A673 (cell line): ENCODE results near the gene NFIB. TPM values are rescaled to one million over a fixed set of nuclear protein-coding genes. Genes with fewer than 3 reads are reported as not detected.

Experiments
- BruUV-seq: library from RNA; stranded (reverse); fragments of 400-500 nt; replicated peaks from 2 replicates; lab custom pipeline; 2021; lab: Mats Ljungman, UMichigan
- CTCF ChIA-PET: fragments of 300-600 bp; sonication (Branson Sonifier 250); formaldehyde crosslinking; loops from one replicate; lab custom pipeline; 2022; ENCODE audit warnings: antibody characterized with exemption; lab: Charles Lee
- POLR2A ChIA-PET: fragments of 300-600 bp; sonication (Branson Sonifier 250); formaldehyde crosslinking; loops from one replicate; lab custom pipeline; 2022; ENCODE audit warnings: antibody characterized with exemption; ENCODE audit not compliant: low non-redundant PET; lab: Charles Lee
- DNase-seq: peaks from one replicate; pipeline ENCODE4 v3.0.0-alpha.2; 2015; ENCODE audit warnings: low spot score
- H3K27ac ChIP-seq: fragments of 200-600 bp; sonication (generic); 2 replicates; pipeline ENCODE4 v1.5.1; 2016; ENCODE audit warnings: mixed run types, low read depth, mild to moderate bottlenecking, mixed read lengths, antibody characterized with exemption, low read length; ENCODE audit not compliant: poor library complexity, severe bottlenecking
- H3K27me3 ChIP-seq: fragments of 200-600 bp; sonication (generic); replicated peaks from 2 replicates; pipeline ENCODE4 v1.6.1; 2017; ENCODE audit warnings: mixed run types, low read depth, mild to moderate bottlenecking, mixed read lengths, antibody characterized with exemption, low read length; ENCODE audit not compliant: insufficient read depth, poor library complexity
- H3K36me3 ChIP-seq: fragments of 200-600 bp; sonication (generic); 2 replicates; pipeline ENCODE4 v1.6.1; 2016; ENCODE audit warnings: mixed run types, mild to moderate bottlenecking, mixed read lengths, antibody characterized with exemption, low read length; ENCODE audit not compliant: insufficient read depth, poor library complexity, severe bottlenecking
- H3K4me1 ChIP-seq: fragments of 200-600 bp; sonication (generic); 2 replicates; pipeline ENCODE4 v1.6.1; 2017; ENCODE audit warnings: mixed run types, mild to moderate bottlenecking, mixed read lengths, antibody characterized with exemption, low read length; ENCODE audit not compliant: insufficient read depth, poor library complexity, severe bottlenecking
- H3K4me3 ChIP-seq: fragments of 200-600 bp; sonication (generic); 2 replicates; pipeline ENCODE4 v1.5.1; 2016; ENCODE audit warnings: low read depth, mixed run types, mild to moderate bottlenecking, mixed read lengths, low read length; ENCODE audit not compliant: poor library complexity, severe bottlenecking
- H3K9me3 ChIP-seq: fragments of 200-600 bp; sonication (generic); 2 replicates; pipeline ENCODE4 v1.6.1; 2016; ENCODE audit warnings: mixed run types, low read depth, mild to moderate bottlenecking, mixed read lengths, antibody characterized with exemption, low read length; ENCODE audit not compliant: poor library complexity, severe bottlenecking
- EZH2 ChIP-seq: fragments of 200-600 bp; sonication (generic); IDR thresholded peaks from 2 replicates; pipeline ENCODE4 v1.6.1; 2017; ENCODE audit warnings: borderline replicate concordance, low read depth, mild to moderate bottlenecking, mixed read lengths, antibody characterized with exemption, low read length; ENCODE audit not compliant: poor library complexity, severe bottlenecking
- intact Hi-C: fragments of 100-400 bp; cut with micrococcal nuclease; formaldehyde crosslinking; loops from one replicate; pipeline ENCODE4 v1.10.0; 2022; ENCODE audit not compliant: unreplicated experiment
- total RNA-seq: library from RNA; stranded (reverse); gene quantifications from 2 replicates; pipeline ENCODE4 v1.2.3, GENCODE V29; 2021
- TF ChIP-seq, protein P1 (sequence below): fragments of 300-800, 200-600 bp; sonication (generic); conservative IDR thresholded peaks from 2 replicates; pipeline ENCODE4 v1.5.1; 2017; ENCODE audit warnings: low read depth, mild to moderate bottlenecking, antibody characterized with exemption, low read length, moderate library complexity, mixed read lengths

Gene NFIB
- total RNA-seq, 1 experiment from 2014 or later: 41.2 TPM

- Histone ChIP-seq H3K4me1 (peaks cover 12% of the 10 kb centered on the region), H3K36me3 (no peaks in the 10 kb centered on the region), H3K9me3 (no peaks in the 10 kb centered on the region), H3K4me3 (no peak overlapping the region), H3K27me3 (no peaks in the 10 kb centered on the region), H3K27ac (no peak overlapping the region)
- POLR2A ChIA-PET: no interaction called here
- BruUV-seq: no TSS peak
- intact Hi-C loops: no loop called here
- CTCF ChIA-PET: no interaction called here
- no peak for DNase-seq
- no peak for TF ChIP-seq EZH2
- TF ChIP-seq, protein P1, sequence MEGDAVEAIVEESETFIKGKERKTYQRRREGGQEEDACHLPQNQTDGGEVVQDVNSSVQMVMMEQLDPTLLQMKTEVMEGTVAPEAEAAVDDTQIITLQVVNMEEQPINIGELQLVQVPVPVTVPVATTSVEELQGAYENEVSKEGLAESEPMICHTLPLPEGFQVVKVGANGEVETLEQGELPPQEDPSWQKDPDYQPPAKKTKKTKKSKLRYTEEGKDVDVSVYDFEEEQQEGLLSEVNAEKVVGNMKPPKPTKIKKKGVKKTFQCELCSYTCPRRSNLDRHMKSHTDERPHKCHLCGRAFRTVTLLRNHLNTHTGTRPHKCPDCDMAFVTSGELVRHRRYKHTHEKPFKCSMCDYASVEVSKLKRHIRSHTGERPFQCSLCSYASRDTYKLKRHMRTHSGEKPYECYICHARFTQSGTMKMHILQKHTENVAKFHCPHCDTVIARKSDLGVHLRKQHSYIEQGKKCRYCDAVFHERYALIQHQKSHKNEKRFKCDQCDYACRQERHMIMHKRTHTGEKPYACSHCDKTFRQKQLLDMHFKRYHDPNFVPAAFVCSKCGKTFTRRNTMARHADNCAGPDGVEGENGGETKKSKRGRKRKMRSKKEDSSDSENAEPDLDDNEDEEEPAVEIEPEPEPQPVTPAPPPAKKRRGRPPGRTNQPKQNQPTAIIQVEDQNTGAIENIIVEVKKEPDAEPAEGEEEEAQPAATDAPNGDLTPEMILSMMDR: no peak
Measured at GRCh38 chr9:14103115-14103514, 210.8 kb downstream of the NFIB start.

DNA sequence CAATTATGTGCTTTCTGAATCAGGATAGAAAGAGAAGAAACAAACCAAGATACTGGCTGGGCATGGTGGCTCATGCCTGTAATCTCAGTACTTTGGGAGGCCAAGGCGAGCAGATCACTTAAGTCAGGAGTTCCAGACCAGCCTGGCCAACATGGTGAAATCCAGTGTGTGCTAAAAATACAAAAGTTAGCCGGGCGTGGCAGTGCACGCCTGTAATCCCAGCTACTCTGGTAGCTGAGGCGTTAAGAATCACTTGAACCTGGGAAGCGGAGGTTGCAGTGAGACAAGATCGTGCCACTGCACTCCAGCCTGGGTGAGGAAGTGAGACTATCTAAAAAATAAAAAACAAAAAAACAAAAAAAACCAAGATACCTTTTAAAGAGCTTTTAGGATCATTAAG is 214.2 kb downstream of the NFIB start:
- no TSS peak for BruUV-seq
- intact Hi-C loops: loop anchor here (5.0 to 10.0 kb wide), 2 partner anchors 223 to 335 kb away; no protein-coding TSS in a partner anchor
- Histone ChIP-seq H3K4me3 (no peak overlapping the region), H3K27me3 (no peaks in the 10 kb centered on the region), H3K9me3 (no peaks in the 10 kb centered on the region), H3K36me3 (no peaks in the 10 kb centered on the region), H3K4me1 (peaks cover 32% of the 10 kb centered on the region), H3K27ac (no peak overlapping the region)
- TF ChIP-seq EZH2: no peak
- TF ChIP-seq, protein P1: no peak
- ChIA-PET CTCF (no interaction called here), POLR2A (no interaction called here)
- DNase-seq: no peak

DNA sequence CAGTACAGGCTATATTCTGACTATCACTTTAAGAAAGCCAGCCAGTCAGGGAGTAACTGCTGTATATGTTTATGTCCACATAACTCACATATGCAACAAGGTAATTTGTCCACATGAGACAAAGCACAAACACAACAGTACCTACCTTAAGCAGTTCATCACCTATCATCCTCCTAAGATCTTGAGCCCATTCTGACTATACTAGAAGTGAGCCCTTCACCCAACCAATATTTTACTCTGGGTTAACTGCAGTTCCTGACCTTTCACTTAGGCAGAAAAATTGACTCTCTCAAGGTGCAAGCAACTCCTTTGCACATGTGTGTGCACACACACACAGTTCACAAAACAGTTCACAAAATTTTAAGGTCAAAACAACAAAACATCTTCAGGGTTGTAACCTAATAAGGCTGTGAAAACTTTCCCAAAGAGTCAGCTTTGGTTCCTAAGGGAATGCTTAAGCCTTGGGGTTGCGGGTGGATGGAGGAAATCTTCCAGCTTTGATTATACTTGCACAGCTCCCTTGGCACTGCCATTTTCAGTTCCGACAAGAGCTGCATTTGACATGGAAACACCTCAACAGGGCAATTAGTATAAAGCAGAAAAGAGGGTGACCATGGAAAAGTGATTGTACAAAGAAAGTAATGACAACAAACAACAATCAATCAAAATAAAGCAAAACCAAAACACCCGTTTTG is 215.3 kb downstream of the NFIB start:
- intact Hi-C loops: loop anchor here (5.0 to 10.0 kb wide), 2 partner anchors 224 to 336 kb away; no protein-coding TSS in a partner anchor
- Histone ChIP-seq H3K27me3 (no peaks in the 10 kb centered on the region), H3K9me3 (no peaks in the 10 kb centered on the region), H3K36me3 (peaks cover under 1% of the 10 kb centered on the region), H3K27ac (no peak overlapping the region), H3K4me1 (peaks cover 35% of the 10 kb centered on the region), H3K4me3 (no peak overlapping the region)
- no peak for DNase-seq
- CTCF ChIA-PET: no interaction called here
- no peak for TF ChIP-seq EZH2
- TF ChIP-seq, protein P1: no peak
- no TSS peak for BruUV-seq
- POLR2A ChIA-PET: interaction anchor here (0.5 kb wide), 1 partner anchor 80 kb away, joined by 3 read pairs; no protein-coding TSS in a partner anchor
